ENCODE data around the gene KLHL25. TPM values are rescaled to one million over a fixed set of nuclear protein-coding genes. Genes with fewer than 3 reads are reported as not detected.

The KLHL25 gene
- total and polyA plus RNA-seq, 2 experiments from 2014 or later, result 2.0 to 7.1 TPM

DNA sequence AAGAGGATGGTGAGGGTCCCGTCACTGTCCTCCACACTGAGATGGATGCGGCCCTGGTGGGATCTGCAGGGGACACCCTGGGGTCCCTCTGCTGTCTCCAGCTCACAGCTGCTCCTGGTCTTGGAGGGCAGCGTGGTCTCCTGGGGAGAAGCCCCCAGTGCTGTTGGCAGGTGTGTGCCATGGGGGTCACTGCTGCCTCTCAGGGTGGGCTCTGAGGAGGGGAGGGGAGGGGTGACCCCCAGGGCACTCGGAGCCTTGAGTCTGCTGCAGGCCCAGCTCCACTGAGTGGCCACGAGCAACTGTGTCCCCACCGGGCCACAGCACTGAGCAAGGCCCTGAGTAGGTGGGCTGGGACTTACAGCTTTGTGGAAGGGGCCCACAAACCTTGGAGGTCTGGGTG lies 34.7 kb downstream of the KLHL25 start:
- no peaks in the 10 kb centered on the region for H3K27me3 ChIP-seq (replicated peaks; ENCODE audit: insufficient read depth)
- no peaks in the 10 kb centered on the region for H3K9me3 ChIP-seq (ENCODE audit: low read depth)
- no peak overlapping the region for H3K27ac ChIP-seq
- no peak overlapping the region for H3K9ac ChIP-seq
- H3K4me1 ChIP-seq (ENCODE audit: insufficient read depth), result peaks cover 7% of the 10 kb centered on the region; the same call in 1 of the 2 replicates
- no peak overlapping the region for H2AFZ ChIP-seq
- DNase-seq, result no peak
- 85 to 88% methylated on average over 5 to 6 of the region's 6 CpGs for WGBS, 2 experiments (ENCODE audit: low coverage in 1 of 2, low lambda C conversion rate in 2 of 2, missing lambda C conversion rate in 2 of 2)
- TF ChIP-seq EZH2 (IDR thresholded peaks at IDR 0.05; ENCODE audit: insufficient read depth, poor library complexity, severe bottlenecking) (no peak), EZH2phosphoT487 (IDR thresholded peaks at IDR 0.05; ENCODE audit: insufficient read depth, low read depth) (no peak)
- no peaks in the 10 kb centered on the region for H3F3A ChIP-seq (ENCODE audit: insufficient read depth)
- H3K9me2 ChIP-seq (ENCODE audit: insufficient read depth), result no peaks in the 10 kb centered on the region
- H3K36me3 ChIP-seq (ENCODE audit: low read depth), result no peaks in the 10 kb centered on the region
- H3K4me2 ChIP-seq (ENCODE audit: unreplicated experiment), result no peak overlapping the region
- H3K79me2 ChIP-seq (ENCODE audit: insufficient read depth), result no peaks in the 10 kb centered on the region
- no peaks in the 10 kb centered on the region for H4K20me1 ChIP-seq (ENCODE audit: insufficient read depth)
- no peak overlapping the region for H3K4me3 ChIP-seq
- in situ Hi-C loops (cut with MboI), result no loop called here

DNA sequence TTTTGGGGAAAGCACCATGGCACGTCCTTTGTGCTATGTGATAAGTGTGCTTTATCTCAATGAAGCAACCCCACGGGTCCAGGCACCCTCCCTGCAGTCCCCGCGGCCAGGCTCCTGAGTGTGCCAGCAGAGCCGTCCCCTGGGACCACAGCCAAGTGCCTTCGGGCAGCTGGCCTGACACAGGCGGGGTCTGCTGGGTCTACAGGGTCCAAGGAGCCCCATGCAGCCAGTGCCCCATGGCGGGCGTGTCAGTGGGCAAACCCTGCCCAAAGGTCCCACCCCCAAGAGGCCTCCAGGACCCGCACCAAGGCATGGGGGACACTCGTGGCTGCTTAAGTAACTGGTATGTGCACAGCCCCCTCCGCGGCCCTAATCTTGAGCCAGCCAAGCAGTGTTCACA lies 35.3 kb downstream of the KLHL25 start:
- in situ Hi-C loops (cut with MboI), result no loop called here
- 68 to 86% methylated on average over 10 of the region's 13 CpGs for WGBS, 2 experiments (ENCODE audit: low coverage in 1 of 2, low lambda C conversion rate in 2 of 2, missing lambda C conversion rate in 2 of 2)
- Histone ChIP-seq H3K27ac (no peak overlapping the region), H3F3A (ENCODE audit: insufficient read depth) (no peaks in the 10 kb centered on the region), H3K9ac (no peak overlapping the region), H3K9me2 (ENCODE audit: insufficient read depth) (no peaks in the 10 kb centered on the region), H2AFZ (no peak overlapping the region), H3K4me3 (no peak overlapping the region), H3K27me3 (replicated peaks; ENCODE audit: insufficient read depth) (no peaks in the 10 kb centered on the region), H3K4me2 (ENCODE audit: unreplicated experiment) (no peak overlapping the region), H3K4me1 (ENCODE audit: insufficient read depth) (peaks cover 2% of the 10 kb centered on the region; the same call in 1 of the 2 replicates), H3K79me2 (ENCODE audit: insufficient read depth) (no peaks in the 10 kb centered on the region), H3K36me3 (ENCODE audit: low read depth) (no peaks in the 10 kb centered on the region), H4K20me1 (ENCODE audit: insufficient read depth) (no peaks in the 10 kb centered on the region), H3K9me3 (ENCODE audit: low read depth) (no peaks in the 10 kb centered on the region)
- DNase-seq, result no peak
- TF ChIP-seq EZH2 (IDR thresholded peaks at IDR 0.05; ENCODE audit: insufficient read depth, poor library complexity, severe bottlenecking), result no peak
- TF ChIP-seq EZH2phosphoT487 (IDR thresholded peaks at IDR 0.05; ENCODE audit: insufficient read depth, low read depth), result no peak

DNA sequence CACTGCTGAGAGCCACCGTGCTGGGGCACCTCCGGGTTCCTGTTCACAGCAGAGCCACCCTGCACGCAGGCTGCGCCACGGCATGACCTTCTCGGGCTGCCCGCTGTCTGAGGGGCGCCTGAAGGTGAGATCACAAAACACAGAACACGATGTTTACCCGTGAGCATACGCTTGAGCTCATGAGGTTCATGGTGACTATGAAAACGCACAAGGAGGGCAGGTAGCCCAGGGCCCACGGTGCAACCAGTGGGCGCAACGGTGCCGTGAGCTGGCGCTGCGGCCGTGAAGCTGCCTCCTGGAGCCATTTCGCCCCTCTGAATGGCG lies 36.1 kb downstream of the KLHL25 start:
- no peak overlapping the region for H2AFZ ChIP-seq
- TF ChIP-seq EZH2 (IDR thresholded peaks at IDR 0.05; ENCODE audit: insufficient read depth, poor library complexity, severe bottlenecking) (no peak), EZH2phosphoT487 (IDR thresholded peaks at IDR 0.05; ENCODE audit: insufficient read depth, low read depth) (no peak)
- H3K4me3 ChIP-seq, result no peak overlapping the region
- H3K9ac ChIP-seq, result no peak overlapping the region
- H3K79me2 ChIP-seq (ENCODE audit: insufficient read depth), result no peaks in the 10 kb centered on the region
- H3K4me1 ChIP-seq (ENCODE audit: insufficient read depth), result no peaks in the 10 kb centered on the region
- H4K20me1 ChIP-seq (ENCODE audit: insufficient read depth), result no peaks in the 10 kb centered on the region
- no peak overlapping the region for H3K4me2 ChIP-seq (ENCODE audit: unreplicated experiment)
- H3K9me2 ChIP-seq (ENCODE audit: insufficient read depth), result no peaks in the 10 kb centered on the region
- H3K36me3 ChIP-seq (ENCODE audit: low read depth), result no peaks in the 10 kb centered on the region
- H3K27me3 ChIP-seq (replicated peaks; ENCODE audit: insufficient read depth), result no peaks in the 10 kb centered on the region
- H3K27ac ChIP-seq, result no peak overlapping the region
- no peaks in the 10 kb centered on the region for H3K9me3 ChIP-seq (ENCODE audit: low read depth)
- no peaks in the 10 kb centered on the region for H3F3A ChIP-seq (ENCODE audit: insufficient read depth)
- DNase-seq, result no peak
- in situ Hi-C loops (cut with MboI), result no loop called here
- WGBS, 2 experiments (ENCODE audit: low coverage in 1 of 2, low lambda C conversion rate in 2 of 2, missing lambda C conversion rate in 2 of 2), result 96 to 98% methylated on average over 21 of the region's 21 CpGs

DNA sequence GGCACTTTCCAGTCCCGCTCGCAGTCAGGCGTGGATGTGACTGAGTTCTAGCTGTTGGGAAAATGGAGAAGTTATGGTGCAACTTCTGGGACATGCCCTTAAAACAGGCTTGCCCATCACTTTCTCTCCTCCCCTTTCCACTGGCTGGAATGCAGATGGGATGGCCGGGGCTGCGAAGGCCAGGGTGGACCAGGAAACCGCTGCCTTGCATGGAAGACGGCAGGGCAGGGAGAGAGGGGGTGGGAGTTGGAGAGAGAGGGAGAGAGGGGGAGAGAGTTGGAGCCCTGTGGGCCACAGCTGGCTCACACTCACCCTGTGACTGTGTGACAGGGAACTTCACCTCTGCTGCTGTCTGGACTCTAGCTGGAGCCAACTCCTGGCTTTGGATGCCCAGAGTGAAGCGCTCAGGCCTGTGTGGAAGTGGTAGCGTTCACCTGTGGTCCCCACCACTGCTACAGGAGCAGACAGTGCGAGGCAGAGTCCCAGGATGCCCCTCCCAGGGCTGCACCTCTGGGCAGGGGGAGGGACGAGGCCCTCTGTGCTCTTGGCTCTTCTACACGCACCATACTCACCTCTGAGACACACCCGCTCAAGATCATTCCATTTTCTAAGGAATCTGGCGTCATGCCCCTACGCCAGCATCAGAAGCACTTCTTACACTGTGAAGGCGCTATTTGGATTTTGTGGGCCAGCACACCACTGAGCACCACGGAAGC lies 36.6 kb downstream of the KLHL25 start:
- H3K4me2 ChIP-seq (ENCODE audit: unreplicated experiment), result no peak overlapping the region
- no peak overlapping the region for H3K4me3 ChIP-seq
- whole genome bisulfite sequencing, 2 experiments (ENCODE audit: low coverage in 1 of 2, low lambda C conversion rate in 2 of 2, missing lambda C conversion rate in 2 of 2), result 92 to 95% methylated on average over 15 to 17 of the region's 17 CpGs
- no peaks in the 10 kb centered on the region for H3F3A ChIP-seq (ENCODE audit: insufficient read depth)
- H3K9me3 ChIP-seq (ENCODE audit: low read depth), result no peaks in the 10 kb centered on the region
- no peaks in the 10 kb centered on the region for H3K9me2 ChIP-seq (ENCODE audit: insufficient read depth)
- H4K20me1 ChIP-seq (ENCODE audit: insufficient read depth), result no peaks in the 10 kb centered on the region
- TF ChIP-seq EZH2phosphoT487 (IDR thresholded peaks at IDR 0.05; ENCODE audit: insufficient read depth, low read depth) (no peak), EZH2 (IDR thresholded peaks at IDR 0.05; ENCODE audit: insufficient read depth, poor library complexity, severe bottlenecking) (no peak)
- no peak overlapping the region for H3K9ac ChIP-seq
- H3K79me2 ChIP-seq (ENCODE audit: insufficient read depth), result no peaks in the 10 kb centered on the region
- in situ Hi-C loops (cut with MboI), result no loop called here
- DNase-seq, result no peak
- no peaks in the 10 kb centered on the region for H3K36me3 ChIP-seq (ENCODE audit: low read depth)
- no peaks in the 10 kb centered on the region for H3K4me1 ChIP-seq (ENCODE audit: insufficient read depth)
- H3K27me3 ChIP-seq (replicated peaks; ENCODE audit: insufficient read depth), result no peaks in the 10 kb centered on the region
- no peak overlapping the region for H2AFZ ChIP-seq
- no peak overlapping the region for H3K27ac ChIP-seq
